RWPE1 (cell line): Measurements from ENCODE around the gene GALE.

ENCODE experiments used
- CTCF ChIA-PET: fragments of 350-600 bp; sonication (Branson Sonifier 250); formaldehyde crosslinking; extraction: SDS; loops from one replicate; lab custom pipeline; 2021; lab: Yijun Ruan, JAX
- POLR2A ChIA-PET: fragments of 400-600 bp; formaldehyde crosslinking; extraction: SDS; loops from one replicate; lab custom pipeline; 2020; ENCODE audit warnings: antibody characterized with exemption; ENCODE audit not compliant: low non-redundant PET; lab: Yijun Ruan, JAX
- DNase-seq: peaks from one replicate; pipeline ENCODE4 v3.0.0; 2012; ENCODE audit warnings: low spot score
- H3K27ac ChIP-seq: fragments of 450-650 bp; 2 replicates; pipeline ENCODE4 v1.5.1; 2017
- CTCF ChIP-seq: fragments of 450-650 bp; conservative IDR thresholded peaks from 2 replicates; pipeline ENCODE4 v1.5.1; 2017; ENCODE audit warnings: low read depth, mild to moderate bottlenecking

GALE gene

GRCh38 chr1:23748016-23748415 lies 52.5 kb downstream of the GALE start:
- ChIA-PET CTCF (no interaction called here), POLR2A (interaction anchor here (0.6 kb wide), 1 partner anchor 156 kb away, joined by 3 read pairs; no protein-coding TSS in a partner anchor)
- DNase-seq, result no peak
- no peak overlapping the region for H3K27ac ChIP-seq
- no peak for TF ChIP-seq CTCF
